HepG2 (cell line): ENCODE data around the gene LRRC3C. TPM values are rescaled to one million over a fixed set of nuclear protein-coding genes. Genes with fewer than 3 reads are reported as not detected.

Source experiments
- CREM ChIP-seq, 2 experiments: sonication (generic) in 1 of 2; formaldehyde crosslinking in 1 of 2; IDR thresholded peaks; 2 replicates each; pipeline versions ENCODE4 v1.4.0 to v1.6.1; 2016 to 2020; ENCODE audit warnings: antibody characterized with exemption in 1 of 2, mild to moderate bottlenecking in 1 of 2, missing genetic modification reagents in 1 of 2
- MATR3 ChIP-seq: sonication (generic); formaldehyde crosslinking; IDR thresholded peaks from 2 replicates; pipeline ENCODE4 v1.4.0; 2020; ENCODE audit warnings: missing genetic modification reagents
- SAFB2 ChIP-seq: sonication (generic); formaldehyde crosslinking; IDR thresholded peaks from 2 replicates; pipeline ENCODE4 v1.5.1; 2020; ENCODE audit warnings: missing genetic modification reagents, low read depth, mild to moderate bottlenecking, borderline replicate concordance
- ZBTB3 ChIP-seq: sonication (generic); formaldehyde crosslinking; IDR thresholded peaks from 2 replicates; pipeline ENCODE4 v1.4.0; 2020; ENCODE audit warnings: low read depth, mild to moderate bottlenecking, moderate library complexity, missing genetic modification reagents, borderline replicate concordance
- ZFYVE20 ChIP-seq: sonication (generic); formaldehyde crosslinking; IDR thresholded peaks from 2 replicates; pipeline ENCODE4 v1.8.0; 2023; ENCODE audit warnings: low read depth, mild to moderate bottlenecking, moderate library complexity, missing genetic modification reagents, borderline replicate concordance
- ZNF451 ChIP-seq: sonication (generic); formaldehyde crosslinking; IDR thresholded peaks from 2 replicates; pipeline ENCODE4 v1.5.0; 2020; ENCODE audit warnings: mild to moderate bottlenecking, missing genetic modification reagents
- polyA plus RNA-seq, 8 experiments: library from polyadenylated mRNA; depleted of rRNA in 3 of 8; stranded (reverse) in 7 of 8; unstranded in 1 of 8; fragments of >200 nt; fragmentation: Illumina TruSeq in 4 of 8; extraction: Trizol in 4 of 8; gene quantifications; 2 replicates each; pipeline versions ENCODE4 v1.2.1 to v1.2.3, GENCODE V29; 2011 to 2016; ENCODE audit warnings: low read depth in 4 of 8, missing spikeins in 1 of 8, mixed read lengths in 1 of 8; ENCODE audit not compliant: insufficient read depth in 1 of 8
- total RNA-seq, 5 experiments: library from RNA; depleted of rRNA; stranded (reverse); fragments of >200 nt; fragmentation: Illumina TruSeq; extraction: Trizol; gene quantifications; 2 replicates each; pipeline ENCODE4 v1.2.3, GENCODE V29; 2016; ENCODE audit warnings: low read depth in 1 of 5
- TF ChIP-seq, protein P1 (sequence below): sonication (generic); formaldehyde crosslinking; IDR thresholded peaks from 2 replicates; pipeline ENCODE4 v1.5.0; 2020; ENCODE audit warnings: mild to moderate bottlenecking, missing genetic modification reagents
- TF ChIP-seq, protein P2 (sequence below): sonication (generic); formaldehyde crosslinking; IDR thresholded peaks from 2 replicates; pipeline ENCODE4 v1.8.1; 2022; ENCODE audit warnings: mild to moderate bottlenecking, missing genetic modification reagents
- TF ChIP-seq, protein P3 (sequence below): sonication (generic); formaldehyde crosslinking; IDR thresholded peaks from 2 replicates; pipeline ENCODE4 v1.8.1; 2023; ENCODE audit warnings: mild to moderate bottlenecking, inconsistent platforms, moderate library complexity, missing genetic modification reagents, borderline replicate concordance
- TF ChIP-seq, protein P4 (sequence below): IDR thresholded peaks from 2 replicates; pipeline ENCODE4 v1.6.1; 2016; ENCODE audit warnings: low read depth, borderline replicate concordance
- TF ChIP-seq, protein P5 (sequence below): sonication (generic); formaldehyde crosslinking; IDR thresholded peaks from 2 replicates; pipeline ENCODE4 v1.4.0; 2020; ENCODE audit warnings: missing genetic modification reagents
- TF ChIP-seq, protein P6 (sequence below): IDR thresholded peaks from 2 replicates; pipeline ENCODE4 v1.6.1; 2016; ENCODE audit warnings: low read depth

The LRRC3C gene
- total and polyA plus RNA-seq, 2 of the 13 experiments (the other 11 are each of a cell fraction or from before 2014, with no cell fraction given) = 0.17 TPM; not detected in 1

DNA sequence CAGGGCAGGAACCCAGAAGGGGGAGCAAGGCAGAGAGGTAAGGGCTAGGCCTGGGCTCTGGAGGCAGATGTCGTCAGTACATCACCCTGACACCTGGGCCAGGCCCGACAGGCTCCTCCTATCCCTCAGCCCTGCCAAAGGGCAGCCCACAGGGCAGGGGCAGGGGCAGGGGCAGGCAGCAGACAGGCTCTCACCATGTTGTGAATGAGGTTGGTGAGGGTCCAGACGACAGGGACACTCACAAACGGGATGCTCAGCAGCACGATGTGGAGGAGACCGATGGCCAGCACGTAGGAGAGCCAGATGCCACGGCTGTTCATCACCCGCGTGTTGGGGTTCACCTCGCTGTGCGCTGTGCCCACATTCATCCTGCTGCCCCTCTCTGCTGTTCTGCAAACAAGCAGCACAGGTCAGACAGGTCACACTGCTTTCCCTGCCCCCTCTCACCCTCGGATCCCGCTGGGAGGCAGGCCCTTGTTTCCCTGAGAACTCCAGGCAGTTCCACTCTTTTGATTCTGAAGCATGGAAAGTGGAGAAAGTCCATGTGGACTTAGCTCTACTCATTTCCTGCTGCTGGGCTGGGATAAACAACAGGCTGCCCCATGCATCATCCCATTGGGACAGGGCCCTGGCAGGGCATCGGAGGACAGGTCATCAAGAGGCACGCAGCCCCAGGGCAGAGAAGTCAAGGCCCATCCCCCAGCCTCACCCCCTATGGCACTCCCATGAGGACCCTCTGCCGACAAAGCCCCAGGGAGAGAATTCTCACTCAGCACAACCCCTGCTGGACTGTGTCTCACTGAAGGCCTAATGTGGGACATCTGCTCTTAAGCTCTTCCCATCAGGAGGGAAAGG, 3.5 kb upstream of the LRRC3C start (continued):
- TF ChIP-seq, protein P1, sequence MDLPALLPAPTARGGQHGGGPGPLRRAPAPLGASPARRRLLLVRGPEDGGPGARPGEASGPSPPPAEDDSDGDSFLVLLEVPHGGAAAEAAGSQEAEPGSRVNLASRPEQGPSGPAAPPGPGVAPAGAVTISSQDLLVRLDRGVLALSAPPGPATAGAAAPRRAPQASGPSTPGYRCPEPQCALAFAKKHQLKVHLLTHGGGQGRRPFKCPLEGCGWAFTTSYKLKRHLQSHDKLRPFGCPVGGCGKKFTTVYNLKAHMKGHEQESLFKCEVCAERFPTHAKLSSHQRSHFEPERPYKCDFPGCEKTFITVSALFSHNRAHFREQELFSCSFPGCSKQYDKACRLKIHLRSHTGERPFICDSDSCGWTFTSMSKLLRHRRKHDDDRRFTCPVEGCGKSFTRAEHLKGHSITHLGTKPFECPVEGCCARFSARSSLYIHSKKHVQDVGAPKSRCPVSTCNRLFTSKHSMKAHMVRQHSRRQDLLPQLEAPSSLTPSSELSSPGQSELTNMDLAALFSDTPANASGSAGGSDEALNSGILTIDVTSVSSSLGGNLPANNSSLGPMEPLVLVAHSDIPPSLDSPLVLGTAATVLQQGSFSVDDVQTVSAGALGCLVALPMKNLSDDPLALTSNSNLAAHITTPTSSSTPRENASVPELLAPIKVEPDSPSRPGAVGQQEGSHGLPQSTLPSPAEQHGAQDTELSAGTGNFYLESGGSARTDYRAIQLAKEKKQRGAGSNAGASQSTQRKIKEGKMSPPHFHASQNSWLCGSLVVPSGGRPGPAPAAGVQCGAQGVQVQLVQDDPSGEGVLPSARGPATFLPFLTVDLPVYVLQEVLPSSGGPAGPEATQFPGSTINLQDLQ (CRISPR knock-in tag) = no peak
- TF ChIP-seq ZBTB3 (peak; percentile 96), ZFYVE20 (CRISPR knock-in tag) (no peak), SAFB2 (CRISPR knock-in tag) (no peak; the same call in none of the 2 replicates), CREM (IDR thresholded peaks at IDR 0.05) (peak; percentile 76), CREM (CRISPR knock-in tag; IDR thresholded peaks at IDR 0.05) (no peak), ZNF451 (CRISPR knock-in tag) (peak; percentile 71; the same call in 1 of the 2 replicates), MATR3 (CRISPR knock-in tag) (no peak)
- TF ChIP-seq, protein P2, sequence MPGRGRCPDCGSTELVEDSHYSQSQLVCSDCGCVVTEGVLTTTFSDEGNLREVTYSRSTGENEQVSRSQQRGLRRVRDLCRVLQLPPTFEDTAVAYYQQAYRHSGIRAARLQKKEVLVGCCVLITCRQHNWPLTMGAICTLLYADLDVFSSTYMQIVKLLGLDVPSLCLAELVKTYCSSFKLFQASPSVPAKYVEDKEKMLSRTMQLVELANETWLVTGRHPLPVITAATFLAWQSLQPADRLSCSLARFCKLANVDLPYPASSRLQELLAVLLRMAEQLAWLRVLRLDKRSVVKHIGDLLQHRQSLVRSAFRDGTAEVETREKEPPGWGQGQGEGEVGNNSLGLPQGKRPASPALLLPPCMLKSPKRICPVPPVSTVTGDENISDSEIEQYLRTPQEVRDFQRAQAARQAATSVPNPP (CRISPR knock-in tag) = peak; percentile 81; the same call in 1 of the 2 replicates
- TF ChIP-seq, protein P3, sequence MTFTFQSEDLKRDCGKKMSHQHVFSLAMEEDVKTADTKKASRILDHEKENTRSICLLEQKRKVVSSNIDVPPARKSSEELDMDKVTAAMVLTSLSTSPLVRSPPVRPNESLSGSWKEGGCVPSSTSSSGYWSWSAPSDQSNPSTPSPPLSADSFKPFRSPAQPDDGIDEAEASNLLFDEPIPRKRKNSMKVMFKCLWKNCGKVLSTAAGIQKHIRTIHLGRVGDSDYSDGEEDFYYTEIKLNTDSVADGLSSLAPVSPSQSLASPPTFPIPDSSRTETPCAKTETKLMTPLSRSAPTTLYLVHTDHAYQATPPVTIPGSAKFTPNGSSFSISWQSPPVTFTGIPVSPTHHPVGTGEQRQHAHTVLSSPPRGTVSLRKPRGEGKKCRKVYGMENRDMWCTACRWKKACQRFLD (CRISPR knock-in tag) = peak; percentile 88
- TF ChIP-seq, protein P4, sequence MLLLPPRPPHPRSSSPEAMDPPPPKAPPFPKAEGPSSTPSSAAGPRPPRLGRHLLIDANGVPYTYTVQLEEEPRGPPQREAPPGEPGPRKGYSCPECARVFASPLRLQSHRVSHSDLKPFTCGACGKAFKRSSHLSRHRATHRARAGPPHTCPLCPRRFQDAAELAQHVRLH (CRISPR knock-in tag) = peak; percentile 98; the same call in 1 of the 2 replicates
- TF ChIP-seq, protein P5, sequence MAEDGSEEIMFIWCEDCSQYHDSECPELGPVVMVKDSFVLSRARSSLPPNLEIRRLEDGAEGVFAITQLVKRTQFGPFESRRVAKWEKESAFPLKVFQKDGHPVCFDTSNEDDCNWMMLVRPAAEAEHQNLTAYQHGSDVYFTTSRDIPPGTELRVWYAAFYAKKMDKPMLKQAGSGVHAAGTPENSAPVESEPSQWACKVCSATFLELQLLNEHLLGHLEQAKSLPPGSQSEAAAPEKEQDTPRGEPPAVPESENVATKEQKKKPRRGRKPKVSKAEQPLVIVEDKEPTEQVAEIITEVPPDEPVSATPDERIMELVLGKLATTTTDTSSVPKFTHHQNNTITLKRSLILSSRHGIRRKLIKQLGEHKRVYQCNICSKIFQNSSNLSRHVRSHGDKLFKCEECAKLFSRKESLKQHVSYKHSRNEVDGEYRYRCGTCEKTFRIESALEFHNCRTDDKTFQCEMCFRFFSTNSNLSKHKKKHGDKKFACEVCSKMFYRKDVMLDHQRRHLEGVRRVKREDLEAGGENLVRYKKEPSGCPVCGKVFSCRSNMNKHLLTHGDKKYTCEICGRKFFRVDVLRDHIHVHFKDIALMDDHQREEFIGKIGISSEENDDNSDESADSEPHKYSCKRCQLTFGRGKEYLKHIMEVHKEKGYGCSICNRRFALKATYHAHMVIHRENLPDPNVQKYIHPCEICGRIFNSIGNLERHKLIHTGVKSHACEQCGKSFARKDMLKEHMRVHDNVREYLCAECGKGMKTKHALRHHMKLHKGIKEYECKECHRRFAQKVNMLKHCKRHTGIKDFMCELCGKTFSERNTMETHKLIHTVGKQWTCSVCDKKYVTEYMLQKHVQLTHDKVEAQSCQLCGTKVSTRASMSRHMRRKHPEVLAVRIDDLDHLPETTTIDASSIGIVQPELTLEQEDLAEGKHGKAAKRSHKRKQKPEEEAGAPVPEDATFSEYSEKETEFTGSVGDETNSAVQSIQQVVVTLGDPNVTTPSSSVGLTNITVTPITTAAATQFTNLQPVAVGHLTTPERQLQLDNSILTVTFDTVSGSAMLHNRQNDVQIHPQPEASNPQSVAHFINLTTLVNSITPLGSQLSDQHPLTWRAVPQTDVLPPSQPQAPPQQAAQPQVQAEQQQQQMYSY (CRISPR knock-in tag) = no peak
- TF ChIP-seq, protein P6, sequence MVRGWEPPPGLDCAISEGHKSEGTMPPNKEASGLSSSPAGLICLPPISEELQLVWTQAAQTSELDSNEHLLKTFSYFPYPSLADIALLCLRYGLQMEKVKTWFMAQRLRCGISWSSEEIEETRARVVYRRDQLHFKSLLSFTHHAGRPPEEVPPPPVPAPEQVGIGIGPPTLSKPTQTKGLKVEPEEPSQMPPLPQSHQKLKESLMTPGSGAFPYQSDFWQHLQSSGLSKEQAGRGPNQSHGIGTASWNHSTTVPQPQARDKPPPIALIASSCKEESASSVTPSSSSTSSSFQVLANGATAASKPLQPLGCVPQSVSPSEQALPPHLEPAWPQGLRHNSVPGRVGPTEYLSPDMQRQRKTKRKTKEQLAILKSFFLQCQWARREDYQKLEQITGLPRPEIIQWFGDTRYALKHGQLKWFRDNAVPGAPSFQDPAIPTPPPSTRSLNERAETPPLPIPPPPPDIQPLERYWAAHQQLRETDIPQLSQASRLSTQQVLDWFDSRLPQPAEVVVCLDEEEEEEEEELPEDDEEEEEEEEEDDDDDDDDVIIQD (CRISPR knock-in tag) = peak; percentile 84
